Inflammatory macrophage (primary cell): ENCODE data around the gene SORCS2.

Experiments
- DNase-seq, 2 donors: peaks; one replicate each; pipeline ENCODE4 v3.0.0-alpha.2; 2020 to 2022

SORCS2 gene

DNA sequence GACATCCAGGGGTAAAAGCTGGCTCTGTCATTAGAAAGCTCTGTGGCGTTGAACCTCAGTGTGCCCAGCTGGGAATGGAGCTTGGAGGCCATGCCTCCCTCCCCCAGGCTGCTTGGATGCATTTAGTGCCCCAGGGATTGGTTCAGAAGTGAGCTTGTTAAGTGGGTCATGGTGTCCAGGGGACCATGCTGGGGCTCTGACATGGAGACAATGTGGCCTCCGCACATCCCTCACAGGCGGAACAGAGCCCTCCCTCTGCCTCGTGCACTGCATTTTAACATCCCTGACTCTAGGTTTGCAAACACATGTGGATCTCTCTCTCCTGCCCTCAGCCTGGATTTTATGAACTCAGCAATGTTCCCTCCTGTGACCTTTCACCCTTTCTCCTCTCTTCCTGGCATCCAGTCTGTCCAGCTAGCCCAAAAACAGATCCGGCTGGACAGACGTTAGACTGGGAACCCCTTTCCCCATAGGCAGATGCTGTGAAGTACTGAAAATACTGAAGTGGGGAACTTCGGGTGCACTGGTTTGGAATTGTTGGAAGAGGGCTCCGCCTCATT is 81.5 kb downstream of the SORCS2 start:
- DNase-seq, result no peak

DNA sequence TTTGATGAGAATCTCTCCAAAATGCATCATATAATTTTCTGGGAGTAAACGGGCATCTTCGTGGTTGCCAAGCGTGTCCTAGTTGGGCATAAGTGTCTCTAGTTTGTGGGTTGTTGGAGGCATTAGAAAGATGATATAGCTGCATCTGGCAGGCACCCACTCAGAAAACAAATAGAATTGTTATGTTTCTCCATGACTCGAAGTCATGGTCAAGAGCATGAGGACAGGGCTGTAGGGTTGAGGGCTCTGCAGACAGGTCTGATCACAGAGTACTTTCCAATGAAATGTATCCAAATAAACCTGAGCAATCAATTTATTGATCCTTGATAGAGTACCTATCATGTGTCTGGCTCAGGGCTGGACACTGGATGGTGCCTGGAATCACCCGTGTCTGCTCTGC is 82.7 kb downstream of the SORCS2 start:
- no peak for DNase-seq

DNA sequence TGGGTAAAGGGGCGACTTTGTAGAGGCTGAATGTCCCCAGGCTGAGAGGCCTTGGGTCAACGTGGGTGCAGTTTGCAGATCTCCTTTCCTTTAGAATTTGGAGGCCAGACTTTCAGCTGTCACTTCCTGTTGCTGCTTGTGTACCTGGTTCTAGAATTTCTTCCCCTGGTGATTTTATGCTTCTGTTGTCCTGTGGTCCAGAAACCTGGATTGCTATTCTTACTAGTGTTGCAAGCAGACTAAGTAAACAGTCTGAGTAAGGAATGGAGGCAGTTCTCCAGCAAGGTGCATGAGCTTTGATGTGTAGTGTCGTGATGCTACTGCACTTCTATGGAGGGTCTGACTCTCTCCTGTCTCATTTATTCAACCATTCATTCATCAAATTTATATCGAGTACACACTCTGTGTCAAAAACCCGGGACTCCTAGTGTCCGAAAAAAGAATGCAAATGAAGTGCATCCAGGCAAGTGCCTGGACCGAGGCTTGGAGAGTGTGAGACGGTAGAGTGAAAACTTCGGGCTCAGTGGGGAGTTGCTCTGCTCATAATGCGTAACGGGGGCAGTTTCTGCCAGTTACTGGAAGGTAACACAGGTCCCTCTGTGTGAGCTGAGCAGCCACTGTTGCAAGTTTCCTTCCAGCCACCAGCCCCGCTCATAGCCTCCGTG is 83.3 kb downstream of the SORCS2 start:
- no peak for DNase-seq

DNA sequence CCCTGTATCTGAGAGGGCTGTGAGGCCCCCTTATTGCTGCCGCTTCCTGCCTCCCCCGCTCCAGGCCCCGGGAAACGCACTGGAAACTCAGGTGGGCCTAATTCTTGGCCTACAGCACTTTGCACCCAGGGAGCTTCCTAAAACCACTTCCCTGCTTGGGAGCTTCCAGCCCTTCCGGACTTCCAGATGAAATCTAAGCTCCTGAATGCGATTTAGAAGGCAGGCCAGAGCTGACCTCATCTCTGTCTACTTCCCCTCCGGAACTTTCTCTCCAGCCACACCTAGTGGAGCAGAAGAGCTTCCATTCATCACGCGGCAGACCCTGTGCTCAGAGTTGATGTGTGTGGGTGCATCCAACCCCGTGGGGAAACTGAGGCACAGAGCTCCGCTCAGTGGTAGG is 84.2 kb downstream of the SORCS2 start:
- DNase-seq, result no peak

DNA sequence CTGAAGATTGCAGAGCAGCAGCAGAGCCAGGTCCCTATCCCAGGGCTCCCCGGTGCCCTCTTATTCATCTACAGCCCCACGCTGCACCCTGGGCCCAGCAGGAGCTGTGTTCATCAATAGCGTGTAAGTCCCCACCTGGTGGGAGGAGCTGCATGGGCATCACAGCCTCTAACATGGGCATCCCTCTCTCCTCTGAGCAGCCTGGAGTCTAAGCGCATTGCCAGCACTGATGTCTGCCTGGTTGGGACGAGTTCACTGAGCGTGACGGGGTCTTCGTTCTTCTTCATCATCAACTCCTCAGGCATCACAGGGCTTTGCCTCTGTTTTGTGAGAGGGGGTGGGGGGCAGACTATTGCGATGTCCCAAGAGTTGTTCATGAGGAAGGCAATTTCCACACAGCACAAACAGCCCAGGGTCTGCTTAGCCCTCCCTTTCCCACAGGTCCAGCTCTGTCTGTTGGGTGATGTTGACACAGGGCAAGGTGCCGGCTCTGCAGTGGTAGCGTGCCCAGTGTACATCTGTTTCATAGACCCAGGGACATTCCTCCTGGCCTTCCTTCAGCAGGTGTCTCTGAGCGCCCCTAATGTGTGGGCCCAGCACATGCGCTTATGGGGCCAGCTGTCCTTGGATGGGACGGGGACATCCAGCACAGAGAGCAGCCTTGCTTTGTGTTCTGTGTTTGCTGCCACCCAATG is 85.9 kb downstream of the SORCS2 start:
- DNase-seq, result no peak

DNA sequence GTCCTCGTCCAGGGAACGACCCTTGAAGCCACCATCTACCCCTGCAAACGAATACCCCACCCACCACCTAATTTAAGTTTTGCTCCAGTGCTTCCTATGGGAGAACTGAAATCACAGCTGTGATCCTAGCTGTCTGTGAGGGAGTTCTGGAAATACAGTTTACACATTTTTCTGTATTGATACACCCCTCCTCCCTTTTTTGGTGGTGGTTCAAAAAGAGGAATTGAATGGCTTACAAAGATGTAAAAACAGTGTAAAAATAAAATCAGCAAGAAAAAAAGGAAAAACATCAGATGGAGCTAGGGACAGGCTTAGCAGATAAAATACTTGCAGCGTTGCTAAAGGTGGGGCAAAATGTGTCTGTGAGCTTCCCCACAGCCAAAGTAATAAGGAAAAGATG is 86.6 kb downstream of the SORCS2 start:
- no peak for DNase-seq

DNA sequence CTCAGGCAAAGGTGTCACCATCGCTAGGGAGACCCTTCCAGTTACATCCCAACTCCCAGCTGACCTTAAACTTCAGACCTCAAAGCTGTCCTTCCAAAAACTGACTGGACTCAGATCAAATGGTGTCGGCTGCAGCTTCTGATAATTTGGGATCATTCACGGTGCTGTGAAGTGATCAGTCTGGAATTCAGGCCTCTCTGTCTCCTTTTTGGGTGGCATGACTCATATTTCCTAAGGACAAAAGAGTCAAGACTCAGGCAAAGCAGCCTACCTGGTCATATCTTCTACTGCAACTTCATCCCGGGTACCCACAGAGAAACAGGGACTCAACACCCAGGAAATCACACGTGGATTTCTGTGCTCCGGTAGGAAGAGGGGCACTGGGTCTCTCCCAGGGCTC is 87.6 kb downstream of the SORCS2 start:
- no peak for DNase-seq

DNA sequence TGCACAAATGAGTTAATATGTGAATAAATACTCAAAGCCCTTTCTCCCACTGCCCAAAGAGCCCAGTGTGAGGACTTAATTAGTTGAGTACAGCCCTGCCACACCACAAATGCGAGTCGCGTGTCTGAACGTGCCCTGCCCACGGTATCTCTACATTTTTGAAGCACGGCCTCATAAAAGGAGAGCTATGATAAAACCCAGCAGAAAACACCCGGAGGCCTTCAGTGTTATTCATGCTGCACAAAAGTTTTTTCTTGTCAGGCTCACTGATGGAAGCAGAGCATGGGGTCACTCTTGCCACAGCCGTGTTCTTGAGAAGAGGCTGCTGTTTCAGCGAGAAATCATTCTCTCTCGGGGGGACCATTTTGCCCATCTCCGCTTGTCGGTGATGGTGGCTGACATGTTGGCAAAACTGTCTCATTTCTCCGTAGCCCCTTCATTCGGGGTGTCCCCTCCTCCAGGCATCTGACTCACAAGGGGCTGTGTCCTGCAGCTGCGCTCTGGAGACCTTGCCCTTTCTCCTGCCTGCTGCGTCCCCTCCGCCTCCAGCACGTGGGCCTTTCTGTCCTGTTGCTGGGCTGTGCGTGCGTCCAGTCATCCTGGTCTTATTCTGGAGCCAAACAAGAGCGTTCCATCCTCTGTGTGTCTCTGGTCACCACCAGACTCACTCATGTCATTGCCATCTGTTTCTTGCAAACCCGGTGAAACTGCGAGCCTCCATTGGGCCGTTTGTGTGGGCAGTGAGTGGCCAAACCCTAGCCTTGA is 88.8 kb downstream of the SORCS2 start:
- no peak for DNase-seq

DNA sequence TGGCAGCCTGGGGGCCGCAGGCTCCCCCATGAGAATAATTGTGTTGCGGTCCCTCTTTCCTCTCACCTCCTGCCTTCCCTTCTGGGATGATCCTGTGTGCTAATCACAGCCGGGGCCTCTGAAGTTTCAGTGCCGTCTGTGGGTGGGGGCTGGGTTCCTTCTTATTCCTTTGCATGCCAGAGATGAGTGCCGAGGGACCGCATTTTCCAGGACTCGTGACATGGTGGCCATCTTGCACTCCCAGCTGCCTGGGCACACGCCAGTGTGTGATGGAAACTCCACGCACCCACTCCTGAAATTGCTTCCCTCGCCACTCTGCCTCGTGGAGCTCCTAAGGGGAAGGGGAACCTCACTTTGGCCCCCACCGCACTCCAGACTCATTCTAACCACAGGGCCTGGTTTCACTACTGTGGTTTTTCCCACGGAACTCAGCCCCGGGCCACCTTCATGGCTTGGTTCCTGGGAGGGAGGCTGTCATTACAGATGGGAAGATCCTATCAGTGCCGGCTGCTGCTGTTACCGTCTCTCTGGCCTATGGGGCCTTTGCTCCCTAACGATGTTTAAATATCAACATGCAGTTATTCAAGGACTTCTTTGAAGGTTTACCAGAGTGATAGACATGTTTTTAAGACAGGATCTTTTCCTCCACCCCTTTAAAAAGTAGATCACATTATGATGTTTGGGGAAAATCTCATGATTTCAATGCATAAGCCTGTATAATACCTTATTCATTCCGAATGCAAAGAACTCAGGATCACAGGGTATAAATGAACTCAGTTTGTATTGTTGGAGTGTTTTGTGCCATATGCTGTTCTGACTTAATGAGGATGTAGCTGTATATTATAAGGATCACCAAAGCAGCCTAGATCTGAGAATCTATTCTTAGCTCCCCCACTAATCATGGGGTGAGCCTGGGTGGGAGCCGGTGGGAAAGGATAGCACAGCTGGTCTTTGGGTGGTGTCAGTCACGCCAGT is 89.6 kb downstream of the SORCS2 start:
- no peak for DNase-seq

DNA sequence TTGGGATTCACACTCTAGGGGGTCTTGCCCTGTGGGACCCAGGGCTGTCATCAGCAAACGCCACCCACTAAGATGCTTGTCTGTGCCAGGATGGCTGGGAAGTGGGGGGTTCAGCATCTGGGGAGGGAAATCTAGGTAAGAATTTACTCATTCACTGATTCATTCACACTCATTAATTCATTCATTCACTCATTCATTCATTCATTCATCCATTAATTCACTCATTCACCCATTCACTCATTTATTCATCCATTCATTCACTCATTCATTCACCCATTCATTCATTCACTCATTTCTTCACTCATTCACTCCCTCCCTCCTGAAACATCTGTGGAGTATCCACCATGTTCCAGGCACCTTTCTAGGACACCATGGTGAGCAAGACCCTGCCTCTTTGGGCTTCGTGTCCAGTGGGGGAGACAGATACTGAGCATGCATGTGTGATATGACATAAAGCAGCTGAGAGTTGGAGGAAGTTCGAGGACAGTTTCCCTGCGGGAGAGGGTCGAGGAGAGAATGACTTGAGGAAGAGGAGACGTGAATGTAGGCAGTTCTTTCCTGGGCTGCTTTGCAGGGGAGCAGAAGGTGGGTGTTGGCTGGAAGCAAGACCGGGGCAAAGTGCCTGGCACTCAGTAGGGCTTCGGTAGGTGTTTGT is 90.6 kb downstream of the SORCS2 start:
- no peak for DNase-seq

DNA sequence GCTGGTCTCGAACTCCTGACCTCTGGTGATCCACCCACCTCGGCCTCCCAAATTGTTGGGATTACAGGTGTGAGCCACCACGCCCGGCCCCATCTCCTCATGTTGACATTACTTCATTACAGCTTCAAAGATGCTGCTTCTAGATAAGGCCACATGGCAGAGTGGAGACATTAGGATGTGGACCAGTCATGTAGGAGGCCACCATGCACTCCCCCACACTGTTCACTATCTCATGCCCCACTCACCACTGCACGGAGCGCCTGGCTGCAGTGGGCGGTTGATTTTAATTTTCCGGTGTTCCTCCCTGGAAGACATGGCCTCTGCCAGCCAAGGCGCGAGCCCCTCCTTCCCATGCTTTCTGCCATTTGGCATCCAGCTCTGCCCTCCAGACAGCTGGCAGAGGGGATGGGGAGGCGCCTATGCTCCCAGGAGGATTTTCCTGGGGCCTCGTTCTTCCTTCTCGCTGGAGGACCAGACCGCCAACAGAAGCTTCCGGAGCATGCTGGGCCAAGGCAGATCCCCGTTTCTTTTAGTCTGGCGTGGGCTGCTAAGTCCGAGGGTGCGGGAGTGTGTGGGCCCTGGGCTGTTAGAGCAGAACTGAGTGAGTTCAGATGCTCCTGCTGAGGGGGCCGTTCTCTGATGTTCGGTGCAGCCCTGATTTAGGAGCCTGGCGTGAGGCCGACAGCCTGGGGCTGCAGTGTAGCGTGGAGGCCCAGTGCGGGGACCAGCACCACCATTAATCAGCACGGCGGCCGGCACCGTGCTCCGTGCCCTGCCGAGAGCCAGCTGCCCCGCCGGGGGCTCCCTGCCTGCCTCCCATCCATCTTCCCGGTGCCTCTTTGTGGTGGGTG is 93.1 kb downstream of the SORCS2 start:
- DNase-seq, result no peak

DNA sequence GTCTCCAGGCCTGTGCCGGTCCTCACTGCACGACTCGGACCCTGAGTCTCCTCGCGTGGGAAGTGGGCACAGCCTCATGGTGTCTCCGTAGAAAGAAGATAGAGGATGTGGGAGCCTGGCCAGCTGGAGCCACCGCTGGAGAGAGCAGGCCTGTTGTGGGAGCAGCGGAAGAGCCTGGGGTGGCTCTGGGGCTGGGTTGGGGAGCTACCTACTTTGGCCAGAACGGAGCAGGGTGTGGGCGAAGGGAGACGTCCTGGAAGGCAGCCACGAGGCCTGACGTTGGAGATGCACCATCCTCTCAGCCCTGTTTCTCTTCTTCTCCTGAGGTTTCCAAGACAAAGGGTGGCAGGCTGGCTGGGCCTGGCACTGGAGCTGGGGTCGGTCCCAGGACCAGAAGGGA is 93.8 kb downstream of the SORCS2 start:
- DNase-seq, result no peak

DNA sequence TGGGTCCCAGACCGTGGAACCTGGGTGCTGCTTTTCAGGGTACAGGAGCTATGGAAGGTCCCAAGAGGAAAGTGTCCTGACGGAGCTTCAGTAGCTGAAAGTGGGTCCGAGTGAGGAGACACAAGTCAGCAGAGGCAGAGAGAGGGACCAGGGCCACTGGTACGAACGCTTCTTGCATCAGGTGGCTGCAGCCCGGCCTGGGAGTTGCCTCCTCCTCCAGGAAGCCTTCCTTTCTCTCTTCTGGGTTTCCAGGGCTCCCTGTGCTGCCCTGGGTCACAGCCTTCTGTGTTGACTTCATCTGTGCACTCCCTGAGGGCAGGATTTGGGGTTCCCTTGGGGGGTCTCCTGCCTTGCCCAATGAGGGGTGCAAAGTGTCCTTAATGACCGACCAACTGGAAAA is 94.5 kb downstream of the SORCS2 start:
- no peak for DNase-seq

DNA sequence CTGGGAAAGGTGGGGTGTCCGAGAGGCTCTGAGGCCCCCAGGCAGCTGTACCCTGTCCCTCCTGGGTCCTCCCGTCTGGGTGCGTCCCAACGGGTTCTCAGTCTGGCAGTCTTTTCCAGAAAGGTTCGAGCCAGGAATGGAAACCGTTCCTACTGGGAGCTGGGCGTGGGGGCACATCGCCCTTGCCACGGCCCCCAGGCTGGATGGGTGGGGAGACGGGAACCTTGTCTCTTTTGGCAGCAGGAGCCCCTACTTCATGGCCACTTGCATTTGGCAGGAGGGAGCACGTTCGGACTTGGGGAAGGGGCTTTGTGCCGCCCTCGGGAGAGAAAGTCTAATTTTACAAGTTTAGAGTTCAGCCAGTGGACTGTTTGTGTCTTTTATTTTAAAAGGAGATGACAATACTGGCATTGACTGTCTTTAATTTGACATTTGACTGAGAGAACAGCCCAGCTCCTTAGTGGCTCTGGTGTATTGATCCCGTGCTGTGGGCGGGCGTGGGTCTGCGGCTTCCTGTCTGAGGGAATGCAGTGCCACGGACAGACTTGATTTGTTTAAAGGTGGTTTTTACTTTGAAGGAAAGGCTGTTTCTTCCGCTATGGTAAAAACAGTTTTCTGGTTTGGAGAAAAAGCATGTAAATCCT is 95.1 kb downstream of the SORCS2 start:
- DNase-seq, result no peak

DNA sequence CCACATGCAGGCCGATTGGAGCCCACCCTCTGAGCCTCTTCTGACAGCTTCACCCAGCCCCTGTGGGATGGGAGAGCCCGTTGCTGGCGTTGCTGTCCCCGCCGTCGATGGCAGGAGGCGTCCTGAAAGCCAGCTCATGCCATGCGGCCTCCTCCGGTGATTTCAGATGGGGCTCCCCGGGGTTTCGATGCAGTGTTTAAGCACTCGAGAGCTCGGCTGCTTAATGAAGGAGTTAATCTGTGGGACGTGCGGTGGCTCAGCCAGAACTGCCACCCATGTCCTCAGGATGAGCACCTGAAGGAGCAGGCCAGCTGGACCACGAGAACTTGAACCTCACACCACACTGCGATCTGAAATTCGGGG is 95.6 kb downstream of the SORCS2 start:
- no peak for DNase-seq

DNA sequence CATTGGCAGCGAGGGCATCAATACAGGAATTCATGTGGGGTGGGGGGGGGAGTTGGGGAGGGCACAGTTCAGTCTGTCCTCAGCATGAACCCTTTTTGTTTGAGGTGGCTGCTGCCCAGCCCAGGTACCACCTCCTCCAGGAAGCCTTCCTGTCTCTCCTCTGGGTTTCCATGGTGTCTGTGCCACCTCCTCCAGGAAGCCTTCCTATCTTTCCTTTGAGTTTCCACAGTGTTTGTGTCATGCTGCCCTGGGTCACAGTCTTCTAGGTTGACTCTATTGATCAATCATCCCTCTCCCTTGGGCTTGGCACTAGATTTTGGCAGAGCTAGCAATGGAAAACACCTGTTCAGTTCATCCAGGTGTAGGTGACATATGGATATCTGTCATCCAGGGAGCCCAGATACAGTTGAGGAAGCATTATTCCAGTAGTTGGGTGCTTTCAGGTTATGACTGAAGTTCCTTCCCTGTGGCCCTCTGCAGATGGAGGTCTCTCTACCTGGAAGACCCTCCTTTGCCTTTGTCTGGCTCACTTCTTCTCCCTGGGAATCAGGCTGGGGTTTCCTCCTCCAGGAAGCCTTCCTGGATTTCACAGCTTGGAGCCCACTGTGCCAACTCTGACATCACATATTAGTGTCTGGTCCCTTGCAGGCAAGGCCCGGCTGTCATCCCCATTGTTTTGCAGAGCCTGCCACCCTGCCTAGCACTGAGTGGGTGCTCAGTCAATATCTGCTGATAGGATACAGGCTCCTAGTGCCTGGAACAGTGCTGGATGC is 96.6 kb downstream of the SORCS2 start:
- DNase-seq, result no peak

DNA sequence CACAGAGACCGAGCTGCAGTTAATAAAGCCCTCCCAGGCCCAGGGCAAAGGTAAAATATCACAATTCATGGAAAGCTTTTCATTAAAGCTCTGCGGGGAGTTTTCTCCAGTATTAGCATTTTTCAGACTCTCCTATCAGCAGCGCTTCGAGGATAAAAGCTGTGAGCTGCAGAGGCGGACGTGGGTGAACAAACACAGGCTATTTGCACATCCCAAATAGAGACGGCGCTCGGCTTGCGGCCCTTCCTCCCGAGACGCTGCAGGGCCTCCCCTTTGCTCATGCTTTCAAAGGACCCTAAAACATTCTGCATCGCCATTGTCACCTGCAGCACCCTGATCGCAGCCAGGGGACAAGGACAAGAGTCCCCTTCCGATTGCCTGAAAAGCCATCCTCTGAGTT is 97.3 kb downstream of the SORCS2 start:
- no peak for DNase-seq

DNA sequence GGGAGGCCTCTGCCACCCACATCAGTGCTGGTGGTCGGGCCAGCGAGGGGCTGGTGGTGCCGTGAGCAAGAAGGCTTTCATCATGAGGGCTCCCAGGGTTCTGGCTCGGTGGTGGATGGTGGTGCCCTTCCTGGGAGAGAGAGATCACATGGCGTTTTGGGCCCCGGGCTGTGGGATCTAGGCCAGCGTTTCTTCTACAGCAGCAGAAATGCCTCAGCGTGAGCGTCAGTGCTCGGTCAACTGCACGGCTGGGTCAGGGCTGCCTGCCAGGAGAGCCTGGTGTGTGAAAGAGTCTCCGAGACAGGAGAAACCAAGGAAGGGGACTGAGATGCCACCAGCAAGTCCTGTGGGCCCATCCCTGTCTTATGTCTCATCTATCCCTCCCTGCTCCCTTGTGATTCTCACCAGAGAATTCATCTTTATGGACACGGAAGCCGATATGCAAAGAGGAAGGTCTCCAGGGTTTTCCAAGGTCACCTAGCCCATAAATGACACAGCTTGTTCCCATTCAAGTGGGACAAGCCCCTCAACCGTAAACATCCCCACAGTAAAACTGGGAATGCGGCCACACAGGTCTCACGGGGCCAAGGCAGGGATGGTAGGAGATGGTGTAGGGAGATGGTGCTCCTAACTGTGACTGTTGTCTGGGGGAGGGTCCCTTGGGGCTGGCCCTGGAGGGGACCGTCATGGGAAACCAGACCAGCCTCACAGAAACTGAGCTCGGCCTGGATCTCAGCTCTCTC is 99.2 kb downstream of the SORCS2 start:
- no peak for DNase-seq

DNA sequence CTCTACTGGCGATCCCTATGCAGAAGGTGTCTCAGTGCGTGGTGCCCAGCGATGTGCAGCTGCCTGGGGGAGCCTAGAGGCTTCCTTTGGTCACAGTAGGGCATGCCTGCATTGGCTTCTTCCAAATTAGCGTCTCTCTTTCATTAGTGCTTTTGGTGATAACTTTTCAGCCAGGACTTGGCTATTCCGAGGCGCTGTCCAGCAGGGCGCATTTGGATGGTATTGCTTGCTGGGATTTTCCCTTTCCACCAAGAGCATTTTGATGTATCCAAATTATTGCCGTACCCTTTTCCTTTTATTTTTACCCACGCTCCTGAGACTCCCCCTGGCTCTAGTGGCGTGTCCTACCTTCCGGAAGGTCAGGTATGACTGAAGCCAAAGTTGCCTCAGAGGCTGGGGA is 101.4 kb downstream of the SORCS2 start:
- DNase-seq, result no peak
